ENCODE measurements around the gene ZNF519. TPM values are rescaled to one million over a fixed set of nuclear protein-coding genes. Genes with fewer than 3 reads are reported as not detected.

The ZNF519 gene
- total RNA-seq, 4 donors from 2014 or later = 20.9 to 35.1 (median 27.5) TPM

DNA sequence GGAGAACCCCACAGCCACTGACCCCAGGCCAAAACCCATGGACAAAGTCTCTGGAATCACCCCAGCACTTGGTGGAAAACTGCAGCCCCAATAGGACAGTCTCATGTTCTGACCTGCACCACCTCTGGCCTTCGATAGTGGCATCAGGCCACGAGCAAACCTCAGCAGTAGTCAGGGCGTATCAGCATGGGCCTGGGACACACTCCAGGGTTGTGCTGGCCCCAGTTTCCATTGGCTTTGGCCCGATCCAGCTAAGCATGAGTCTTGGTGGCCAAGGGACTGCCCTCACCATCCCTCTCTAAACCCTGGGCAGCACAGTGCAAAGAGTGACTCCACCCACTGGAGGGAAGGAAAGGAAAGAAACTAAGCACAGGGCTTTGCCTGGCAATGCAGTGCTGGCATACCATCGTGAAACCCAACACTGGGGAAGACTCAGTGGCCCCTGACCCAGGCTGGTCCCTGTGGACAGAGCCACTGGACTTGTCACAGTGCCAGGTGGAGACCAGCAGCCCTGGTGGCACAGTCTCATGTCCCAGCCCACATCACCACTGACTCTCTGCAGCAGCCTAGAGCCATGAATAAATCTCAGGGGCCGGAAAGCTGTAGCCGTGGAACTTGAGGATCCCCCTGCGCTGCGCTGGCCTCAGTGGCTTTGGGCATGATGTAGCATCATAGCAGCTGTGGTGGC lies 46.3 kb downstream of the ZNF519 start:
- Histone ChIP-seq H3K4me1 (no peaks in the 10 kb centered on the region), H3K27me3 (no peaks in the 10 kb centered on the region), H3K27ac (no peak overlapping the region), H3K9me3 (no peaks in the 10 kb centered on the region), H3K4me3 (no peak overlapping the region), H3K36me3 (no peaks in the 10 kb centered on the region)
- TF ChIP-seq, protein P1, sequence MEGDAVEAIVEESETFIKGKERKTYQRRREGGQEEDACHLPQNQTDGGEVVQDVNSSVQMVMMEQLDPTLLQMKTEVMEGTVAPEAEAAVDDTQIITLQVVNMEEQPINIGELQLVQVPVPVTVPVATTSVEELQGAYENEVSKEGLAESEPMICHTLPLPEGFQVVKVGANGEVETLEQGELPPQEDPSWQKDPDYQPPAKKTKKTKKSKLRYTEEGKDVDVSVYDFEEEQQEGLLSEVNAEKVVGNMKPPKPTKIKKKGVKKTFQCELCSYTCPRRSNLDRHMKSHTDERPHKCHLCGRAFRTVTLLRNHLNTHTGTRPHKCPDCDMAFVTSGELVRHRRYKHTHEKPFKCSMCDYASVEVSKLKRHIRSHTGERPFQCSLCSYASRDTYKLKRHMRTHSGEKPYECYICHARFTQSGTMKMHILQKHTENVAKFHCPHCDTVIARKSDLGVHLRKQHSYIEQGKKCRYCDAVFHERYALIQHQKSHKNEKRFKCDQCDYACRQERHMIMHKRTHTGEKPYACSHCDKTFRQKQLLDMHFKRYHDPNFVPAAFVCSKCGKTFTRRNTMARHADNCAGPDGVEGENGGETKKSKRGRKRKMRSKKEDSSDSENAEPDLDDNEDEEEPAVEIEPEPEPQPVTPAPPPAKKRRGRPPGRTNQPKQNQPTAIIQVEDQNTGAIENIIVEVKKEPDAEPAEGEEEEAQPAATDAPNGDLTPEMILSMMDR (IDR thresholded peaks at IDR 0.05) = no peak
- TF ChIP-seq POLR2A (IDR thresholded peaks at IDR 0.05) = no peak
- DNase-seq = no peak
- intact Hi-C loops (cut with DNase I; ENCODE audit: low total_unique reads) = no loop called here

DNA sequence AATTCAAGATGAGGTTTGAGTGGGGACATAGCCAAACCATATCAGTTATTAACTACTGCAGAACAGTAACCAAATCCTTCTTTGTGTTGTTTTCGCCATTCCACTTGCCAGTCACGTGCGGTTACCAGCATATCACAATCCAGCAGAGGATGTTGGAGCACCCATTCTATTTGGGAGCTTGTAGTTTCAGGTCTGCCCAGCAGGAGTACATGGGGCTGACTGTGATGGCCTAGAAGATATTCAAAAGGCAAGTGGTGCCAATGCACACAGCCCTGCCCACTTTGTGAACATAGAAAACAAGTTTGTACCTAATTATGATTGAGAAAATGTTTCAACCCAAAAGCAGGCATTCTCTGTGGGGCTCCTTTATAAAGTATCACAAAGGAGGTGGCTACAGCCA lies 57.0 kb downstream of the ZNF519 start:
- Histone ChIP-seq H3K9me3 (no peaks in the 10 kb centered on the region), H3K4me1 (no peaks in the 10 kb centered on the region), H3K27me3 (no peaks in the 10 kb centered on the region), H3K4me3 (no peak overlapping the region), H3K36me3 (no peaks in the 10 kb centered on the region), H3K27ac (no peak overlapping the region)
- TF ChIP-seq POLR2A (IDR thresholded peaks at IDR 0.05) = no peak
- TF ChIP-seq, protein P1 (IDR thresholded peaks at IDR 0.05) = no peak
- intact Hi-C loops (cut with DNase I; ENCODE audit: low total_unique reads) = no loop called here
- DNase-seq = no peak

GRCh38 chr18:14074187-14074586 lies 58.0 kb downstream of the ZNF519 start:
- Histone ChIP-seq H3K4me1 (no peaks in the 10 kb centered on the region), H3K9me3 (no peaks in the 10 kb centered on the region), H3K4me3 (no peak overlapping the region), H3K27ac (no peak overlapping the region), H3K27me3 (no peaks in the 10 kb centered on the region), H3K36me3 (no peaks in the 10 kb centered on the region)
- intact Hi-C loops (cut with DNase I; ENCODE audit: low total_unique reads) = no loop called here
- TF ChIP-seq POLR2A (IDR thresholded peaks at IDR 0.05) = no peak
- TF ChIP-seq, protein P1 (IDR thresholded peaks at IDR 0.05) = no peak
- no peak for DNase-seq

DNA sequence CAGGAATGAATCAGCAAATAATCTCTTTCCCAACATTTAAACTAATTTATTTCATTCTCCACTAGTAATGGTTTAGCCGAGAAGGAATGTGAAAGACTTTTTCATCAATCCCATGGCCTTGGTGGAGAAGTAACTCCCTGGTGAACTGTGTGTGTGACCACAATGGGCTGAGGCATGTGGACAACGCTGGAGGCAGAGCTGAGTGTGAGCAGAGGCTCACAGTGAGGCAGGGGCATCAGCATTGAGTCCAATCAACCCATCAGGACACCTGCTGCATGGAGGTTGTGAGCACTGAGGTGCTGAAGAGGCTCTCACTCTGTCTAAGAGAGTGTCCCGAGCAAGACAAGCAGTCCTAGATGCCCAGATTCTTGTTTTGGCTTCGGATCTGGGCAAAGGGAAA lies 78.6 kb downstream of the ZNF519 start:
- Histone ChIP-seq H3K4me3 (no peak overlapping the region), H3K4me1 (no peaks in the 10 kb centered on the region), H3K27me3 (no peaks in the 10 kb centered on the region), H3K27ac (no peak overlapping the region), H3K9me3 (no peaks in the 10 kb centered on the region), H3K36me3 (no peaks in the 10 kb centered on the region)
- no peak for TF ChIP-seq POLR2A (IDR thresholded peaks at IDR 0.05)
- TF ChIP-seq, protein P1 (IDR thresholded peaks at IDR 0.05) = no peak
- DNase-seq = no peak
- intact Hi-C loops (cut with DNase I; ENCODE audit: low total_unique reads) = no loop called here

Other genes starting within 250 kb of the ZNF519 start
- not detected for gene MC2R, start 216.9 kb downstream of the ZNF519 start, total RNA-seq